ENCODE data around the gene ZCCHC14. TPM values are rescaled to one million over a fixed set of nuclear protein-coding genes. Genes with fewer than 3 reads are reported as not detected.

The ZCCHC14 gene
- total RNA-seq, 1 experiment from 2014 or later, result 3.0 TPM

DNA sequence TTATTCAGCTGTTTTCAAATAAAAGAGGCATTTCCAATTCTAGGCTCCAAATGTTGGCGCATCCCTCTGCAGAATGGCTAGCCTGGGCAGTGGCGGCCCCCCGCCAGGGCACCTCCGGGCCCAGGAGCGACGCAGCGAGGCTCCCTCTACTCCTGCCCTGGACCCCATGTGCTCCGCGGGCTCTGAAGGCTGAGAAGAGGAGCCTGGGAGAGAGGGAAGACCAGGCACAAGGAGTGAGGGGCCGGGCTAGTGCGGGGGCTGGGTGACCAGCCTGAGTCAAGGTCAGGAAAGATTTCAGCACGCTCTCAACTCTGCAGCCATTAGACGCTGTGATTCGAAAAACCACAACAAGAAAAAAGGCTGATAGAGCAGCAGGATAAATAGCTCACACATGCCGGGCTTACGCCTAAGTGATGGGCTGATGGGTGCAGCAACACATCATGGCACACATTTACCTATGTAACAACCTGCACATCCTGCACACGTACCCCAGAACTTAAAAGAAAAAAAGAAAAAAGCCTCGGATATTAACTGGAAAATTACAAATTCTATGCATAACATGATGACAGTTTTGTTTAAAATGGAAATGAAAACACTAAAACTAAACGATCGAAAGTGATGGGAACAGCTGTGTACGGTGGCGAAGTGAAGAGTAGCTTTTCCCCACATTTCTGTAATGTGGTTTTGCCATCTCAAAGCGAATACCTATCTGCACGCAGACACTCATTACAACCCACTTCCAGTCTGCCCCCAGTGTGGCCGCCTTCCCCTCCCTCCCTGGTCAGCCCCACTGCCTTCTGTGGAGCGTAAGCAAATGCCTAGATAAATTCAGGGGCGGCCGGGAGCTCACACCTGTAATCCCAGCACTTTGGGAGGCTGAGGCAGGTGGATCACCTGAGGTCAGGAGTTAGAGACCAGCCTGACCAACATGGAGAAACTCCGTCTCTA lies 56.3 kb downstream of the ZCCHC14 start:
- H3K27me3 ChIP-seq, result no peaks in the 10 kb centered on the region
- no peaks in the 10 kb centered on the region for H3K9me3 ChIP-seq
- H3K36me3 ChIP-seq, result no peaks in the 10 kb centered on the region
- H3K4me3 ChIP-seq, result no peak overlapping the region
- peak; percentile 38 for DNase-seq

DNA sequence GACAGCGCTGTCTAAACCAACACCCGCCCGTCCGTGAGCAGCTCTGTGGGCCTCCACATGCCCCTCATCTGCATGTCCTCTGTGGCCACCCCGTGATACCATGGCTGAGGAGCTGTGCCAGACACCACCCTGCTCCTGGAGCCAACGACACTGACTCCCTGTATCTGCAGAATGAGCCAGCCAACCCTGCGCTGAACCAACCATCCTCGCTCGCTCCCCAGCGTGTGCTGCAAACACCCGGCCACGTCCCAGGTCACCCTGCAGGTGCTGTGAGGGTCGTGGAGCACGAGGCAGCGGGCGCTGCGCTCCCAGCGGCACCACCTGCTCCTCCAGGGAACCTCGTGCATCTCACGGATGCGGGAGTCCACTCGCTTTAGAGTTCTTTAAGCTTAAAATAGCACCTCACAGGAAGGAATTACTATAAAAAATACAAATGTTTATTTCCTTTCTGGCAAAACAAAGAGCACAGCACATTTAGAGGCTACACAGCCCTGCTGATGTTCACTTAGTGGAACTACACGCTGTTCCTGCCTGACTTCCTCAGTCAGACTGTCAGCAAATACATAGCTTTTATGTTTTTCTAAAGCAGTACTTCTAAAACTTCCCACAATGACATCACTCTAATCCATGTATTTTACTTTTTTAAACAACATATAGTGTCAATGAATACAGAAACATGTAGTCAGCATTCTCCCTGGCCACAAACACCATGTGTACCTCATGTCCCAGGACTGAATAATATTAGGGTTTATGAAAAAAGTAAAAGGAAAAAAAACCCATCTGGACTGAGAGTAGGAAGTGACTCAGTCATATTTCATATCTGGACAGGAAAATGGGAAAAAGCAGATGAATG lies 57.2 kb downstream of the ZCCHC14 start:
- no peaks in the 10 kb centered on the region for H3K27me3 ChIP-seq
- no peak overlapping the region for H3K4me3 ChIP-seq
- no peaks in the 10 kb centered on the region for H3K36me3 ChIP-seq
- no peak for DNase-seq
- H3K9me3 ChIP-seq, result no peaks in the 10 kb centered on the region

GRCh38 chr16:87434146-87434667 lies 58.6 kb downstream of the ZCCHC14 start:
- DNase-seq, result no peak
- Histone ChIP-seq H3K4me3 (no peak overlapping the region), H3K36me3 (no peaks in the 10 kb centered on the region), H3K27me3 (no peaks in the 10 kb centered on the region), H3K9me3 (no peaks in the 10 kb centered on the region)

DNA sequence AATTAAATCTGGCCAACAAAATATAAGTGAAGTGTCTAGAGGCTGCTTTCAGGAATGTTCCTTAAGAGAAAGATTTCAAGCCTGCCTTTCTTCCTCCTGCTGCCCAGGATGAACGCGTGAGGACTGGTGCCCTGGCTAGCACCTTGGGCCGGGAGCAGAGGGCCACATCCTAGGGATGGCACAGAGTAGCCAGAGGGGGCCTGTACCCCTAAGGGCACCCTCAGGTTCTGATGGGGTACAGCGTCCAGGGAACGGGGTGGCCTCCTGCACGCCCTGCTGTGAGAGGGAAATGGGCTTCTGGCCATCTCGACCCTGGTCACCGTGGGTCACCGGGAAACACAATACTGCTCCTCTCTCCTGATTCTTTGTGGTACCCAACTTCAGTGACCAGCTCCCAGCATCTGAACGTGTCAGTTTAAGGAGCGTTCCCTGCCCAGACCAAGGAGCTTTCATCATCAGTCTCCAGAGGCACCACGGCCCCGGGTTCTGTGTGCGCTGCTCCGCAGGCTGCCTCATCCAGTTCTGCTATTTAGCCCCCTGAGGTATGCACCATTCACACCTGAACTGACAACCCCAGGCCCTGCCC lies 60.4 kb downstream of the ZCCHC14 start:
- no peak for DNase-seq

DNA sequence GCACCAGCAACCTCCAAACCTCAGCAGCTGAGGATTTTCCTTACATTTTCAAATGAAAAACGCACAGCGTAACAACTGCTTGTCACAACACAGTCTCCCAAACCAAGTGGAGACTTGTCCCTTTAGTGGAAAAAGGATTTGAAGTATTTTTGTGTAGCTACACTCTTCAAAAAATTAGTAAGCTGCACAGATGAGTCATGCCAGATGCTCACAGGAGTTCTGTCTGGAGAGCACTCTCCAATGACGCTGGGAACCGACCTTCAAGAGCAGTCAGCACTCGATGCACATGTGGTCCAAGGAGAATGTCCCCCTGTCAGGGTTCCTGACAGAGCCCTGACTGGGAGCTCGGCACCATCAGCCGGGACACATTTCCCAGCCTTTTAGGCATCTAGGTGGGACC lies 60.9 kb downstream of the ZCCHC14 start:
- peak; percentile 19 for DNase-seq
- Histone ChIP-seq H3K4me3 (no peak overlapping the region), H3K9me3 (no peaks in the 10 kb centered on the region), H3K36me3 (no peaks in the 10 kb centered on the region), H3K27me3 (no peaks in the 10 kb centered on the region)

More for the DNA sequence above, 60.4 kb downstream of the ZCCHC14 start:
- Histone ChIP-seq H3K36me3 (no peaks in the 10 kb centered on the region), H3K27me3 (no peaks in the 10 kb centered on the region), H3K9me3 (no peaks in the 10 kb centered on the region), H3K4me3 (no peak overlapping the region)

DNA sequence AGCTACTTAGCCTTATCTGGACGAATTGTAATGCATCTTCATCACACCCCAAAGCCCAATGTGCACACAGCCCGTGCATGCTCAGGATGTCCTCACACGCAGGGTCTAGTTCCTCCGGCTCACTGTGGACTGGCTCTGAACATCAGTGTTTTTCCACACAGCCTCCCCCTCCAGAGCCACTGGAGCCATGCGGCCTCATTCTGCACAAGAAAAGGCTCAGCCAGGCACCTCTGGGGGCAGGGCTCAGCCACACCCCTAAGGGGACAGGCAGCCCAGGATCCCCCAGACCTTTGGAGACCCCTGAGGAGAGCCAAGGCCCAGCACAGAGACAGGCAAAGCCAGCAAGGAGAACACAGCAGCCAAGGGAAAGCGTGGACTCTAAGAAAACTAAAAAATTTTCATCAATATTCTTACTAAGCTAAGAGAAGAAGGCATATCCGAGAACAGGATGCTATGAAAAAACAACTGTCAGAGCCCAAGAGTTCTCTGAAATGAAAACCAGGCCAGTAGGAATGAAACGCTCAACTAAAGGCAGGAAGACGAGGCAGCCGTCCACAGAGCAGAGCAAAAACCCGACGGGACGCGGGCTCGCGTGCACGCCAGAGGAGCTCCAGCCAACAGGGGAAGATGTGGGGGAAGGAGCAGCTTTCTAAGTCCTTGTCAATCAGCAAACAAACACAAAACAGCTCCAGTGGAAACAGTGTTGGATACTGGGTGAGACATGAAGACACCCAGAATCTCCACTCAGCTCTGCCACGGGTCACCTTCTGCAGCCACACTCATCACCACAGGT lies 66.2 kb downstream of the ZCCHC14 start:
- no peaks in the 10 kb centered on the region; the same call in 1 of the 2 replicates for H3K36me3 ChIP-seq
- H3K9me3 ChIP-seq, result no peaks in the 10 kb centered on the region
- no peaks in the 10 kb centered on the region for H3K27me3 ChIP-seq
- no peak overlapping the region for H3K4me3 ChIP-seq
- DNase-seq, result no peak

- no peaks in the 10 kb centered on the region for H3K9me3 ChIP-seq
- no peaks in the 10 kb centered on the region for H3K27me3 ChIP-seq
- H3K36me3 ChIP-seq, result no peaks in the 10 kb centered on the region; the same call in 1 of the 2 replicates
- no peak overlapping the region for H3K4me3 ChIP-seq
- DNase-seq, result no peak
Measured at GRCh38 chr16:87425941-87426340, 66.9 kb downstream of the ZCCHC14 start.

- no peak overlapping the region for H3K4me3 ChIP-seq
- DNase-seq, result no peak
- no peaks in the 10 kb centered on the region for H3K27me3 ChIP-seq
- no peaks in the 10 kb centered on the region; the same call in 1 of the 2 replicates for H3K36me3 ChIP-seq
- no peaks in the 10 kb centered on the region for H3K9me3 ChIP-seq
Measured at GRCh38 chr16:87424266-87424665, 68.6 kb downstream of the ZCCHC14 start.

- no peak for DNase-seq
- Histone ChIP-seq H3K36me3 (no peaks in the 10 kb centered on the region; the same call in 1 of the 2 replicates), H3K27me3 (no peaks in the 10 kb centered on the region), H3K4me3 (no peak overlapping the region), H3K9me3 (no peaks in the 10 kb centered on the region)
Measured at GRCh38 chr16:87423429-87423828, 69.4 kb downstream of the ZCCHC14 start.

- no peaks in the 10 kb centered on the region; the same call in 1 of the 2 replicates for H3K36me3 ChIP-seq
- H3K4me3 ChIP-seq, result no peak overlapping the region
- no peaks in the 10 kb centered on the region for H3K9me3 ChIP-seq
- H3K27me3 ChIP-seq, result no peaks in the 10 kb centered on the region
- no peak for DNase-seq
Measured at GRCh38 chr16:87422106-87422505, 70.7 kb downstream of the ZCCHC14 start.

GRCh38 chr16:87421003-87421912 lies 71.6 kb downstream of the ZCCHC14 start:
- no peaks in the 10 kb centered on the region for H3K9me3 ChIP-seq
- no peak for DNase-seq
- no peaks in the 10 kb centered on the region; the same call in 1 of the 2 replicates for H3K36me3 ChIP-seq
- H3K27me3 ChIP-seq, result no peaks in the 10 kb centered on the region
- no peak overlapping the region for H3K4me3 ChIP-seq

- Histone ChIP-seq H3K27me3 (no peaks in the 10 kb centered on the region), H3K36me3 (no peaks in the 10 kb centered on the region; the same call in 1 of the 2 replicates), H3K4me3 (no peak overlapping the region), H3K9me3 (no peaks in the 10 kb centered on the region)
- no peak for DNase-seq
Measured at GRCh38 chr16:87420026-87421002, 72.5 kb downstream of the ZCCHC14 start.

- H3K9me3 ChIP-seq, result no peaks in the 10 kb centered on the region
- no peaks in the 10 kb centered on the region; the same call in 1 of the 2 replicates for H3K36me3 ChIP-seq
- no peaks in the 10 kb centered on the region for H3K27me3 ChIP-seq
- no peak overlapping the region for H3K4me3 ChIP-seq
- DNase-seq, result no peak
Measured at GRCh38 chr16:87418644-87419043, 74.2 kb downstream of the ZCCHC14 start.

GRCh38 chr16:87418216-87418615 lies 74.6 kb downstream of the ZCCHC14 start:
- no peak for DNase-seq
- Histone ChIP-seq H3K36me3 (no peaks in the 10 kb centered on the region; the same call in 1 of the 2 replicates), H3K9me3 (no peaks in the 10 kb centered on the region), H3K4me3 (no peak overlapping the region), H3K27me3 (no peaks in the 10 kb centered on the region)
